Panc1 (cell line): ENCODE results near the gene SLC6A6. TPM values are rescaled to one million over a fixed set of nuclear protein-coding genes. Genes with fewer than 3 reads are reported as not detected.
A peak's percentile ranks its signal among the peaks of the same experiment; 100 is the strongest.

Experiments used
- ATAC-seq: fragments of 200-7000 bp; cut with Tn5 transposase; 2 replicates; pipeline ENCODE4 v1.9.1; 2020; ENCODE audit warnings: mild to moderate bottlenecking, moderate library complexity
- BruUV-seq: library from RNA; stranded (reverse); fragments of 400-500 nt; replicated peaks from 2 replicates; lab custom pipeline; 2021; lab: Mats Ljungman, UMichigan
- CTCF ChIA-PET: fragments of 300-600 bp; sonication (Branson Sonifier 250); formaldehyde crosslinking; loops from one replicate; lab custom pipeline; 2022; ENCODE audit warnings: antibody characterized with exemption; lab: Charles Lee
- POLR2A ChIA-PET: fragments of 300-600 bp; sonication (Branson Sonifier 250); formaldehyde crosslinking; loops from one replicate; lab custom pipeline; 2022; ENCODE audit warnings: antibody characterized with exemption; lab: Charles Lee
- DNase-seq: peaks from one replicate; pipeline ENCODE4 v3.0.0-alpha.2; 2010; ENCODE audit warnings: low read depth, low spot score
- H3K27ac ChIP-seq: 2 replicates; pipeline ENCODE4 v1.5.1; 2011; ENCODE audit warnings: mild to moderate bottlenecking, low read length, inconsistent platforms
- H3K27me3 ChIP-seq: fragments of 200-500 bp; sonication (Bioruptor generic); 2 replicates; pipeline ENCODE4 v1.6.0; 2014; ENCODE audit warnings: low read length, inconsistent platforms; ENCODE audit not compliant: control insufficient read depth, insufficient read depth
- H3K36me3 ChIP-seq: fragments of 200-500 bp; sonication (Bioruptor generic); 2 replicates; pipeline ENCODE4 v1.5.1; 2014; ENCODE audit warnings: inconsistent platforms, mild to moderate bottlenecking, low read length, moderate library complexity; ENCODE audit not compliant: control insufficient read depth, insufficient read depth
- H3K4me1 ChIP-seq: 2 replicates; pipeline ENCODE4 v1.5.1; 2011; ENCODE audit warnings: inconsistent platforms, mild to moderate bottlenecking, low read length, moderate library complexity; ENCODE audit not compliant: control insufficient read depth, insufficient read depth
- H3K4me3 ChIP-seq, 2 experiments: 2 replicates each; pipeline ENCODE4 v1.5.1; 2011 to 2012; ENCODE audit warnings: low read depth in 2 of 2, low read length in 2 of 2, mild to moderate bottlenecking in 2 of 2, inconsistent platforms in 1 of 2, moderate library complexity in 1 of 2
- H3K9me3 ChIP-seq: fragments of 200-500 bp; sonication (Bioruptor generic); 2 replicates; pipeline ENCODE4 v1.5.1; 2014; ENCODE audit warnings: low read depth, mild to moderate bottlenecking, inconsistent platforms, low read length, moderate library complexity; ENCODE audit not compliant: control insufficient read depth, insufficient read depth
- POLR2AphosphoS5 ChIP-seq: IDR thresholded peaks from 2 replicates; pipeline ENCODE4 v1.6.1; 2012; ENCODE audit warnings: mild to moderate bottlenecking, low read depth, low read length, moderate library complexity
- REST ChIP-seq, 2 experiments: IDR thresholded peaks; 2 replicates each; pipeline ENCODE4 v1.6.1; 2011 to 2012; ENCODE audit warnings: low read depth in 2 of 2, control low read depth in 1 of 2, low read length in 1 of 2, mild to moderate bottlenecking in 1 of 2, moderate library complexity in 1 of 2; ENCODE audit not compliant: insufficient read depth in 1 of 2
- SIN3A ChIP-seq: IDR thresholded peaks from 2 replicates; pipeline ENCODE4 v1.6.1; 2012; ENCODE audit warnings: low read depth, mild to moderate bottlenecking, low read length, moderate library complexity, borderline replicate concordance; ENCODE audit not compliant: insufficient read depth
- TCF7L2 ChIP-seq: IDR thresholded peaks from 2 replicates; pipeline ENCODE4 v1.6.1; 2011; ENCODE audit warnings: mild to moderate bottlenecking, low read depth, low read length, inconsistent platforms
- in situ Hi-C: cut with HindIII; loops from 2 replicates; pipeline ENCODE4 v1.10.0; 2016; ENCODE audit warnings: low sequenced_read_pairs, low pct_unique_long_range_greater_than_20kb
- intact Hi-C: fragments of 100-400 bp; cut with micrococcal nuclease; formaldehyde crosslinking; loops from one replicate; pipeline ENCODE4 v1.10.0; 2022; ENCODE audit not compliant: unreplicated experiment
- total RNA-seq: library from RNA; stranded (reverse); gene quantifications from one replicate; pipeline ENCODE4 v1.2.1, GENCODE V29; 2021; ENCODE audit not compliant: unreplicated experiment
- TF ChIP-seq, protein P1 (sequence below): fragments of 450-650 bp; IDR thresholded peaks from 2 replicates; pipeline ENCODE4 v1.5.1; 2017; ENCODE audit warnings: mild to moderate bottlenecking

SLC6A6 gene
- total RNA-seq, 1 experiment from 2014 or later = 61.0 TPM

DNA sequence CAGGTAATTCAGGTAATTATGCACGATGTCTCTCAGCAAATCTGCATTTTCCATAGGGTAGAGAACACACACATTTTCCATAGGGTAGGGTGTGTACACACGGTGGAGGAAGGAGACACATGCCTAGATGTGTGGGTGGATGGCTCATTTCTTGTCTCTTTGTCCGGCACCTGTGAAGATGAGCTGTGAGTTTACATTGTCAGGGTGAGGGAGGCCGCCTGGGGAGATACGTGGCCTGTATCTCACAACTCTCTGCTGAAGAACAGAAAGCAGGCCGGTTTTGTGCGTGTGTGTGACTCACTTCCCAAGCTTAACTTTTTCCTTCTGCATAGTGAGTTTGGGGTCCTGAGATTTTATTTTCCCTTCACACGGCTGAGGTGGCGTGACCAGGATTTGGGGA is 60.3 kb downstream of the SLC6A6 start:
- intact Hi-C loops (no loop called here), in situ Hi-C loops (no loop called here)
- ChIA-PET POLR2A (interaction anchor here (0.5 kb wide), 1 partner anchor 83 kb away, joined by 4 read pairs; no protein-coding TSS in a partner anchor), CTCF (no interaction called here)
- Histone ChIP-seq H3K4me3 (no peak overlapping the region), H3K27ac (peak overlapping the region; percentile 7; the same call in 1 of the 2 replicates), H3K4me1 (peaks cover 41% of the 10 kb centered on the region), H3K9me3 (no peaks in the 10 kb centered on the region), H3K27me3 (no peaks in the 10 kb centered on the region), H3K36me3 (no peaks in the 10 kb centered on the region)
- BruUV-seq = no TSS peak
- no peak for DNase-seq
- TF ChIP-seq, protein P1, sequence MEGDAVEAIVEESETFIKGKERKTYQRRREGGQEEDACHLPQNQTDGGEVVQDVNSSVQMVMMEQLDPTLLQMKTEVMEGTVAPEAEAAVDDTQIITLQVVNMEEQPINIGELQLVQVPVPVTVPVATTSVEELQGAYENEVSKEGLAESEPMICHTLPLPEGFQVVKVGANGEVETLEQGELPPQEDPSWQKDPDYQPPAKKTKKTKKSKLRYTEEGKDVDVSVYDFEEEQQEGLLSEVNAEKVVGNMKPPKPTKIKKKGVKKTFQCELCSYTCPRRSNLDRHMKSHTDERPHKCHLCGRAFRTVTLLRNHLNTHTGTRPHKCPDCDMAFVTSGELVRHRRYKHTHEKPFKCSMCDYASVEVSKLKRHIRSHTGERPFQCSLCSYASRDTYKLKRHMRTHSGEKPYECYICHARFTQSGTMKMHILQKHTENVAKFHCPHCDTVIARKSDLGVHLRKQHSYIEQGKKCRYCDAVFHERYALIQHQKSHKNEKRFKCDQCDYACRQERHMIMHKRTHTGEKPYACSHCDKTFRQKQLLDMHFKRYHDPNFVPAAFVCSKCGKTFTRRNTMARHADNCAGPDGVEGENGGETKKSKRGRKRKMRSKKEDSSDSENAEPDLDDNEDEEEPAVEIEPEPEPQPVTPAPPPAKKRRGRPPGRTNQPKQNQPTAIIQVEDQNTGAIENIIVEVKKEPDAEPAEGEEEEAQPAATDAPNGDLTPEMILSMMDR = no peak
- no peak for TF ChIP-seq TCF7L2
- no peak for TF ChIP-seq POLR2AphosphoS5
- no peak for TF ChIP-seq SIN3A
- TF ChIP-seq REST (IDR thresholded peaks at IDR 0.05; ENCODE audit: insufficient read depth in 1 of 2, low read depth in 2 of 2, low read length in 1 of 2) = no peak
- no peak for ATAC-seq

DNA sequence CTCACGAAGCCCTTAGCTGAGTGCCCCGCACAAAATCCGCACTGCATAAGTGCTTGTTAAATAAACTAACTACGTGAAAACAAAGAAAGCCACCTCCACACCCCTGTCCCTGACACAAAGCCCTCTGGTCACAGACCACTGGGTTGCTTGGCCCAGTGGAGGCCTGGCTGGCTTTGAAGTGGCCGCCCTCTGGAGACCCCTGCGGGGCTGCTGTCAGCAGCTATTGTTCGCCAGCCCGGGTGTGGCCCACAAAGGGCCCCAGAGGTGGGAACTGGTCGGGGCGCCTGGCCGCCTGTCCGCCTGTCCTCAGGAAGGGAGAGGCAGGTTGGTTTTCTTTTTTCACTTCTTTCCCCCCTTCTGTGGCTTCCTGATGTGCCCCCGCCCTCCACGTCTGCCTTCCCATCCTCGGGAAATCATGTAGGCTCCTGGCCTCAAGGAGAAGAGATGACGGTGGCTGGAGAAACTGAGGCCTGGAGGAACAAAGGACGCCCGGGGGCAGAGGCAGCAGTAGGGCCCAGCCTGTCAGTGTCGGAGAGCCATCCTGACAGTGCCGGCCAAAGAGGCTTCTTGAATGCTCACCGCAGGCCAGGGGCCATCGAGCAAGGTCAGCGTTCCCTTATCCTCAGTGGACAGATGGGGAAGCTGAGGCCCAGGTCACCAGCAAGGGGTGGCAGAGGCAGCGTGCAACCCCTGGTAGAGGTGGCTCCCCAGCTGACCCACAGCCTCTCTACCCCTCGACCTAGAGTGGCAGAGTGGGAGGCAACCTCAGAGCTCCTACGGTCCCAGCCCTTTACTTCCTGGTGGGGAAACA is 61.1 kb downstream of the SLC6A6 start:
- Histone ChIP-seq H3K4me3 (no peak overlapping the region), H3K27ac (no peak overlapping the region), H3K27me3 (no peaks in the 10 kb centered on the region), H3K9me3 (no peaks in the 10 kb centered on the region), H3K4me1 (peaks cover 33% of the 10 kb centered on the region), H3K36me3 (no peaks in the 10 kb centered on the region)
- ChIA-PET POLR2A (interaction anchor here (0.5 kb wide), 1 partner anchor 84 kb away, joined by 4 read pairs; no protein-coding TSS in a partner anchor), CTCF (no interaction called here)
- intact Hi-C loops = no loop called here
- DNase-seq = no peak
- TF ChIP-seq, protein P1 = no peak
- no peak for TF ChIP-seq REST (IDR thresholded peaks at IDR 0.05; ENCODE audit: insufficient read depth in 1 of 2, low read depth in 2 of 2, low read length in 1 of 2)
- no peak for TF ChIP-seq POLR2AphosphoS5
- no peak for TF ChIP-seq SIN3A
- no peak for TF ChIP-seq TCF7L2
- ATAC-seq = no peak
- BruUV-seq = no TSS peak
- in situ Hi-C loops = no loop called here
